ENCODE results near the gene KYAT1. TPM values are rescaled to one million over a fixed set of nuclear protein-coding genes. Genes with fewer than 3 reads are reported as not detected.

Gene KYAT1
- total and polyA plus RNA-seq, 2 of the 13 experiments (the other 11 are each of a cell fraction or from before 2014, with no cell fraction given), result 9.2 to 46.5 TPM

GRCh38 chr9:128929560-128929959 is 47.8 kb upstream of the KYAT1 start (continued):
- TF ChIP-seq ZBTB8A (CRISPR knock-in tag; IDR thresholded peaks at IDR 0.05; ENCODE audit: borderline replicate concordance, low read depth) (no peak), NR1H2 (CRISPR knock-in tag; IDR thresholded peaks at IDR 0.05; ENCODE audit: borderline replicate concordance, low read depth) (no peak), THYN1 (CRISPR knock-in tag; IDR thresholded peaks at IDR 0.05; ENCODE audit: borderline replicate concordance, low read depth) (no peak), ZNF850 (CRISPR knock-in tag; conservative IDR thresholded peaks at IDR 0.05) (no peak), THAP8 (CRISPR knock-in tag; IDR thresholded peaks at IDR 0.05; ENCODE audit: borderline replicate concordance) (no peak), YEATS4 (CRISPR knock-in tag; IDR thresholded peaks at IDR 0.05; ENCODE audit: borderline replicate concordance) (no peak)

GRCh38 chr9:128928624-128929023 is 46.9 kb upstream of the KYAT1 start:
- FAIRE-seq (no peak), ATAC-seq (no peak), DNase-seq (ENCODE audit: low spot score) (no peak)
- Histone ChIP-seq H3K27me3 (ENCODE audit: control insufficient read depth in 1 of 2, insufficient read depth in 2 of 2, low read length in 2 of 2) (no peaks in the 10 kb centered on the region), H3K9ac (ENCODE audit: insufficient read depth, low read depth, low read length) (no peak overlapping the region), H3K36me3 (replicated peaks in 1 of 2; ENCODE audit: control insufficient read depth in 1 of 2, insufficient read depth in 2 of 2, low read length in 2 of 2) (no peaks in the 10 kb centered on the region; a peak in 2 of 5 replicates), H3K4me1 (ENCODE audit: insufficient read depth, low read length) (peaks cover 9% of the 10 kb centered on the region), H3K4me3 (replicated peaks in 1 of 3; ENCODE audit: insufficient read depth in 1 of 3, low read depth in 2 of 3, low read length in 3 of 3) (no peak overlapping the region), H2AFZ (ENCODE audit: low read length) (no peak overlapping the region), H3K79me2 (ENCODE audit: insufficient read depth, low read length) (no peaks in the 10 kb centered on the region), H4K20me1 (ENCODE audit: insufficient read depth, low read length) (no peaks in the 10 kb centered on the region), H3K4me2 (ENCODE audit: low read depth, low read length) (no peak overlapping the region), H3K27ac (ENCODE audit: extremely low read length, insufficient read depth, low read length) (no peak overlapping the region), H3K9me3 (ENCODE audit: low read length) (no peaks in the 10 kb centered on the region)
- no TSS peak for BruUV-seq (replicated peaks)
- CTCF ChIA-PET (ENCODE audit: low intra/inter-chr PET ratio, low total read pairs), result interaction anchor here (0.8 to 2.3 kb wide), 5 partner anchors 46 to 196 kb away, joined by 3 to 54 read pairs (median 6); no protein-coding TSS in a partner anchor
- POLR2A ChIA-PET, result interaction anchor here (0.8 kb wide), 1 partner anchor 20 kb away, joined by 3 read pairs; no protein-coding TSS in a partner anchor
- intact Hi-C loops (cut with micrococcal nuclease; ENCODE audit: unreplicated experiment) (loop anchor here (1.0 kb wide), 3 partner anchors 46 to 76 kb away; partner anchors contain the start of gene LRRC8A), in situ Hi-C loops (cut with HindIII; ENCODE audit: extremely low pct_ligation_motif_present, low pct_unique_long_range_greater_than_20kb) (no loop called here)
- WGBS (ENCODE audit: low lambda C conversion rate), result 100% methylated on average over 2 of the region's 2 CpGs
- TF ChIP-seq PRDM10 (CRISPR knock-in tag; IDR thresholded peaks at IDR 0.05; ENCODE audit: low read depth) (no peak), GMEB2 (CRISPR knock-in tag; IDR thresholded peaks at IDR 0.05; ENCODE audit: low read depth) (no peak), ZNF549 (CRISPR knock-in tag; IDR thresholded peaks at IDR 0.05) (no peak), ZNF646 (CRISPR knock-in tag; IDR thresholded peaks at IDR 0.05) (no peak)
